Ammon's horn (tissue), 1 donor: ENCODE measurements around the gene SKAP2.
A peak's percentile ranks its signal among the peaks of the same experiment; 100 is the strongest.

Experiments used
- DNase-seq: peaks from one replicate; pipeline ENCODE4 v3.0.0-alpha.2; 2016; ENCODE audit warnings: low spot score

The SKAP2 gene

GRCh38 chr7:26631601-26632000 lies 232.8 kb downstream of the SKAP2 start:
- DNase-seq = no peak

GRCh38 chr7:26630941-26631580 lies 233.3 kb downstream of the SKAP2 start:
- DNase-seq = no peak

GRCh38 chr7:26630361-26630760 lies 234.0 kb downstream of the SKAP2 start:
- no peak for DNase-seq

- no peak for DNase-seq
Observed at GRCh38 chr7:26629696-26630095, 234.7 kb downstream of the SKAP2 start.

- peak; percentile 9 for DNase-seq
Observed at GRCh38 chr7:26627891-26628341, 236.5 kb downstream of the SKAP2 start.

GRCh38 chr7:26627221-26627620 lies 237.2 kb downstream of the SKAP2 start:
- no peak for DNase-seq

- DNase-seq = no peak
Observed at GRCh38 chr7:26626687-26627086, 237.7 kb downstream of the SKAP2 start.

- no peak for DNase-seq
Observed at GRCh38 chr7:26626156-26626555, 238.2 kb downstream of the SKAP2 start.

- no peak for DNase-seq
Observed at GRCh38 chr7:26625286-26625685, 239.1 kb downstream of the SKAP2 start.

GRCh38 chr7:26624839-26625238 lies 239.6 kb downstream of the SKAP2 start:
- no peak for DNase-seq

GRCh38 chr7:26624431-26624830 lies 240.0 kb downstream of the SKAP2 start:
- DNase-seq = no peak

- no peak for DNase-seq
Observed at GRCh38 chr7:26620352-26620751, 244.0 kb downstream of the SKAP2 start.

GRCh38 chr7:26619348-26619984 lies 244.9 kb downstream of the SKAP2 start:
- DNase-seq = no peak

- no peak for DNase-seq
Observed at GRCh38 chr7:26618898-26619297, 245.5 kb downstream of the SKAP2 start.

- no peak for DNase-seq
Observed at GRCh38 chr7:26618449-26618848, 245.9 kb downstream of the SKAP2 start.
